BLaER1 (cell line): ENCODE data around the gene LAMC3.
"Not testable (repeated sequence)": the region's sequence is repeated elsewhere in the genome, so short reads cannot be mapped to it uniquely, and the experiment has no call there.

Source experiments
- H3K27ac ChIP-seq: shearing (Covaris generic); formaldehyde crosslinking; 2 replicates; pipeline ENCODE4 v1.8.1; 2022
- H3K27me3 ChIP-seq: shearing (Covaris generic); formaldehyde crosslinking; 2 replicates; pipeline ENCODE4 v1.8.1; 2022
- H3K36me3 ChIP-seq: shearing (Covaris generic); formaldehyde crosslinking; 2 replicates; pipeline ENCODE4 v1.8.1; 2022
- H3K4me1 ChIP-seq: shearing (Covaris generic); formaldehyde crosslinking; 2 replicates; pipeline ENCODE4 v1.8.1; 2022
- H3K4me2 ChIP-seq: shearing (Covaris generic); formaldehyde crosslinking; 2 replicates; pipeline ENCODE4 v1.8.1; 2022
- H3K4me3 ChIP-seq: shearing (Covaris generic); formaldehyde crosslinking; 2 replicates; pipeline ENCODE4 v1.8.1; 2022
- H3K9ac ChIP-seq: shearing (Covaris generic); formaldehyde crosslinking; 2 replicates; pipeline ENCODE4 v1.8.1; 2022
- H3K9me3 ChIP-seq: shearing (Covaris generic); formaldehyde crosslinking; 2 replicates; pipeline ENCODE4 v1.8.1; 2022
- H4K20me1 ChIP-seq: shearing (Covaris generic); formaldehyde crosslinking; 2 replicates; pipeline ENCODE4 v1.8.1; 2022
- Cebpa-rat ChIP-seq: shearing (Covaris generic); IDR thresholded peaks from 2 replicates; pipeline ENCODE4 v1.8.1; 2022

Gene LAMC3

GRCh38 chr9:131034268-131034667, 25.3 kb downstream of the LAMC3 start:
- H3K4me2 ChIP-seq: no peak overlapping the region
- no peak for TF ChIP-seq Cebpa-rat
- peaks cover 39% of the 10 kb centered on the region for H3K27me3 ChIP-seq

GRCh38 chr9:131034749-131035148, 25.8 kb downstream of the LAMC3 start:
- H3K4me3 ChIP-seq, H3K27ac ChIP-seq, H3K4me2 ChIP-seq, H3K36me3 ChIP-seq, H3K9me3 ChIP-seq, H3K9ac ChIP-seq: not testable (repeated sequence)
- peaks cover 12% of the 10 kb centered on the region; the same call in 1 of the 2 replicates for H4K20me1 ChIP-seq
- peaks cover 39% of the 10 kb centered on the region for H3K27me3 ChIP-seq
- peaks cover 65% of the 10 kb centered on the region for H3K4me1 ChIP-seq

More at GRCh38 chr9:131034268-131034667, 25.3 kb downstream of the LAMC3 start:
- Histone ChIP-seq H3K27ac (no peak overlapping the region), H3K36me3 (no peaks in the 10 kb centered on the region), H3K4me3 (no peak overlapping the region), H3K9ac (no peak overlapping the region), H3K9me3 (no peaks in the 10 kb centered on the region), H3K4me1 (peaks cover 68% of the 10 kb centered on the region), H4K20me1 (peaks cover 12% of the 10 kb centered on the region; the same call in 1 of the 2 replicates)

GRCh38 chr9:131035548-131035947, 26.6 kb downstream of the LAMC3 start:
- Histone ChIP-seq H4K20me1 (peaks cover 12% of the 10 kb centered on the region; the same call in 1 of the 2 replicates), H3K9ac (no peak overlapping the region), H3K27me3 (peaks cover 39% of the 10 kb centered on the region), H3K27ac (no peak overlapping the region), H3K4me3 (no peak overlapping the region), H3K36me3 (no peaks in the 10 kb centered on the region), H3K4me2 (peak overlapping the region; percentile 94), H3K9me3 (no peaks in the 10 kb centered on the region), H3K4me1 (peaks cover 64% of the 10 kb centered on the region)
- no peak for TF ChIP-seq Cebpa-rat

- no peak overlapping the region; the same call in 1 of the 2 replicates for H3K4me3 ChIP-seq
- H4K20me1 ChIP-seq: peaks cover 12% of the 10 kb centered on the region; the same call in 1 of the 2 replicates
- peaks cover 64% of the 10 kb centered on the region for H3K4me1 ChIP-seq
- H3K27ac ChIP-seq: peak overlapping the region; percentile 38
- H3K9me3 ChIP-seq: no peaks in the 10 kb centered on the region
- peak overlapping the region; percentile 94 for H3K4me2 ChIP-seq
- TF ChIP-seq Cebpa-rat: no peak
- no peak overlapping the region for H3K9ac ChIP-seq
- no peaks in the 10 kb centered on the region for H3K36me3 ChIP-seq
- peaks cover 39% of the 10 kb centered on the region for H3K27me3 ChIP-seq
Measured at GRCh38 chr9:131036071-131036470, 27.1 kb downstream of the LAMC3 start.

- H3K36me3 ChIP-seq: no peaks in the 10 kb centered on the region
- H3K9ac ChIP-seq: 0 out of 2 replicates have a peak overlapping the region, but pooled peaks have one; percentile 20
- peak; percentile 57; the same call in 1 of the 2 replicates for TF ChIP-seq Cebpa-rat
- H3K27ac ChIP-seq: peak overlapping the region; percentile 62
- H3K4me1 ChIP-seq: peaks cover 61% of the 10 kb centered on the region
- H3K27me3 ChIP-seq: peaks cover 34% of the 10 kb centered on the region
- no peaks in the 10 kb centered on the region for H3K9me3 ChIP-seq
- H3K4me2 ChIP-seq: peak overlapping the region; percentile 94
- peaks cover 12% of the 10 kb centered on the region; the same call in 1 of the 2 replicates for H4K20me1 ChIP-seq
- peak overlapping the region; percentile 7; the same call in 1 of the 2 replicates for H3K4me3 ChIP-seq
Measured at GRCh38 chr9:131036529-131037334, 27.8 kb downstream of the LAMC3 start.

GRCh38 chr9:131037335-131038255, 28.6 kb downstream of the LAMC3 start:
- no peaks in the 10 kb centered on the region for H3K36me3 ChIP-seq
- H3K9me3 ChIP-seq: no peaks in the 10 kb centered on the region
- peak overlapping the region; percentile 62 for H3K27ac ChIP-seq
- peak overlapping the region; percentile 94 for H3K4me2 ChIP-seq
- TF ChIP-seq Cebpa-rat: no peak
- peaks cover 63% of the 10 kb centered on the region for H3K4me1 ChIP-seq
- 0 out of 2 replicates have a peak overlapping the region, but pooled peaks have one; percentile 7 for H3K4me3 ChIP-seq
- 0 out of 2 replicates have a peak overlapping the region, but pooled peaks have one; percentile 20 for H3K9ac ChIP-seq
- H4K20me1 ChIP-seq: peaks cover 12% of the 10 kb centered on the region; the same call in 1 of the 2 replicates
- H3K27me3 ChIP-seq: peaks cover 32% of the 10 kb centered on the region

- TF ChIP-seq Cebpa-rat: no peak
- Histone ChIP-seq H3K36me3 (no peaks in the 10 kb centered on the region), H4K20me1 (peaks cover 12% of the 10 kb centered on the region; the same call in 1 of the 2 replicates), H3K9ac (no peak overlapping the region), H3K27ac (no peak overlapping the region), H3K9me3 (no peaks in the 10 kb centered on the region), H3K4me2 (peak overlapping the region; percentile 94), H3K4me3 (no peak overlapping the region), H3K27me3 (peaks cover 29% of the 10 kb centered on the region), H3K4me1 (peaks cover 66% of the 10 kb centered on the region)
Measured at GRCh38 chr9:131038256-131039128, 29.5 kb downstream of the LAMC3 start.

- no peak for TF ChIP-seq Cebpa-rat
- peak overlapping the region; percentile 94 for H3K4me2 ChIP-seq
- H3K4me1 ChIP-seq: peaks cover 63% of the 10 kb centered on the region
- no peak overlapping the region for H3K9ac ChIP-seq
- no peak overlapping the region for H3K27ac ChIP-seq
- H3K4me3 ChIP-seq: no peak overlapping the region
- H4K20me1 ChIP-seq: peaks cover 12% of the 10 kb centered on the region; the same call in 1 of the 2 replicates
- H3K9me3 ChIP-seq: no peaks in the 10 kb centered on the region
- H3K27me3 ChIP-seq: peaks cover 23% of the 10 kb centered on the region
- no peaks in the 10 kb centered on the region for H3K36me3 ChIP-seq
Measured at GRCh38 chr9:131039129-131039954, 30.4 kb downstream of the LAMC3 start.
